Left renal pelvis (tissue), 4 donors: ENCODE results near the gene TANC1. TPM values are rescaled to one million over a fixed set of nuclear protein-coding genes. Genes with fewer than 3 reads are reported as not detected.
"Not testable (repeated sequence)": the region's sequence is repeated elsewhere in the genome, so short reads cannot be mapped to it uniquely, and the experiment has no call there.

ENCODE experiments used
- DNase-seq, 4 donors: peaks; one replicate each; pipeline ENCODE4 v3.0.0-alpha.2; 2013; ENCODE audit warnings: low read depth in 4 of 4, low spot score in 3 of 4
- polyA plus RNA-seq, 4 donors: library from polyadenylated mRNA; unstranded; fragments of 120-200 nt; gene quantifications; one replicate each; pipeline ENCODE4 v1.2.1, GENCODE V29; 2013; ENCODE audit not compliant: insufficient read length in 4 of 4

Gene TANC1
- polyA plus RNA-seq, 4 donors: 25.6 to 60.1 (median 53.5) TPM

GRCh38 chr2:159134979-159135378 is 166.5 kb downstream of the TANC1 start:
- DNase-seq: no peak

GRCh38 chr2:159136391-159136790 is 168.0 kb downstream of the TANC1 start:
- no peak for DNase-seq

DNA sequence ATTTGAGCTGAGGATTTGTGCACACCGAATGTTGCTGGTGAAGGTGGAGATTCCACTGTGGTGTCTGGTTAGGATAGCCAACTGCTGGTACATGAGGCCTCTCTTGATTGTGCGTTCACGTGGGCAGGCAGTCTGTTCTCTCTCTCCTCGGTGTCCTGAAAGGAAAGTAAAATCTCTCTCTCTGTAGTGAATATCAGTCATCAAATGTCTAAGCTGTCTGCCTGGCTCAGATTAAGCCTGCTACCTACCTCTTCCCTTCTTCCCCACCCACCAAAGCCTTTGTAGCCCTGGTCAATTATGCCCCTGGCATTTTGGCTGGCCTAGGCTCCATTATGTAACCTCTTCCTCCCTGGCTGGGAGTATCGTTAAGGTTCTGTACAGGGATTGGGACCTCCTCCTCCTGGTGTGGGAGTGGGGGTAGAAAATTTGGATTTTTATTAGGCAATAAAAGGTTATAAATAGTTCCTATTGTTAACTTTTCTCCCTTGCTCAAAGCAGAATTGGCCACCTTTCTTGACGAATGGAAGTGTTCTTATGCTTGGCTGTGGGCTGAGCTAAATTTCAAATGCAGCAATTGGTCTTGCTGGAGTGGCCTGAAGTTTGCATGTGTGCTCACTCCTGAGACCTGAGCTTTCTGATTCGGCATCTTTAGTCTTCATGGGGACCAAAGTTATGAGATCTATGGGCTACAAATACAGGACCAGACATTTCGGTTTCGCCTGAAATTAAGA is 169.2 kb downstream of the TANC1 start:
- DNase-seq: no peak

GRCh38 chr2:159138642-159139182 is 170.3 kb downstream of the TANC1 start:
- DNase-seq: no peak

GRCh38 chr2:159139216-159139933 is 170.9 kb downstream of the TANC1 start:
- DNase-seq: no peak

DNA sequence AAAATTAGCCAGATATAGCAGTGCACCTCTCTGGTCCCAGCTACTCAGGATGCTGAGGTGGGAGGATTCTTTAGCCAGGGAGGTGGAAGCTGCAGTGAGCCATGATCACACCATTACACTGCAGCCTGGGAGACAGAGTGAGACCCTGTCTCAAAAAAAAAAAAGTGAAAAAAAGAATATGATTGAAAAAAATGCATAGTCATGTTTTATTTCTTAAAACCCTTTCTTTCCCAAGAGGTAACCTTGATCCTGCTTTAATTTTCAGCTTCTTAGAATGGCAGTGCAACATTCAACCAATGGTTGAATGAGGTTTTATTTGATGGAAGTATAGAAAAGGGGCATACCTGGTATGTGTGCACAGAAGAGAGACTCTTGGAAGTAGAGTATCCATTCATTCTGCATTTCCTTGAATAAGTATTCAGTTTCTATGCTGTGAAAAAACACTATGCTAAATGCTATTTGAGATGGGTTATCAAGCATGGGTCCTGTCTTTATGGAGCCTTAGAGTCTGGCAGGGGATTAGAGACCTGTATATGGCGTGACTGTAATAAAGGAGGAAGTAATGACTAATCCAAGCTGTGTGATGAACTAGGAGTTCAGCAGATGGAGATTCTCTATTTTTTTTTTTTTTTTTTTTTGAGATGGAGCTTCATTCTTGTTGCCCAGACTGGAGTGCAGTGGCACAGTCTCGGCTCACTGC is 171.8 kb downstream of the TANC1 start:
- DNase-seq: no peak

DNA sequence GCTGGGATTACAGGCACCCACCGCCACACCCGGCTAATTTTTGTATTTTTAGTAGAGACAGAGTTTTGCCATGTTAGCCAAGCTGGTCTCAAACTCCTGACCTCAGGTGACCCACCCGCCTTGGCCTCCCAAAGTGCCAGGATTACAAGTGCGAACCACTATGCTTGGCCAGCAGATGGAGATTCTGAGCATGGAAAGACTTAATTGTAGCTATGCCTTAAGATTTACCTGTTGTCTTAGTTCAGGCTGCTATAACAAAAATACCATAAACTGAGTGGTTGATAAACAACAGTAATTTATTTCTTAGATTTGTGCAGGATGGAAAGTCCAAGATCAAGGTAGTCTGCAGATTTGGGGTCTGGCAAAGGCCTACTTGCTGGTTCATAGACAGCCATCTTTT is 172.4 kb downstream of the TANC1 start:
- DNase-seq: not testable (repeated sequence)

DNA sequence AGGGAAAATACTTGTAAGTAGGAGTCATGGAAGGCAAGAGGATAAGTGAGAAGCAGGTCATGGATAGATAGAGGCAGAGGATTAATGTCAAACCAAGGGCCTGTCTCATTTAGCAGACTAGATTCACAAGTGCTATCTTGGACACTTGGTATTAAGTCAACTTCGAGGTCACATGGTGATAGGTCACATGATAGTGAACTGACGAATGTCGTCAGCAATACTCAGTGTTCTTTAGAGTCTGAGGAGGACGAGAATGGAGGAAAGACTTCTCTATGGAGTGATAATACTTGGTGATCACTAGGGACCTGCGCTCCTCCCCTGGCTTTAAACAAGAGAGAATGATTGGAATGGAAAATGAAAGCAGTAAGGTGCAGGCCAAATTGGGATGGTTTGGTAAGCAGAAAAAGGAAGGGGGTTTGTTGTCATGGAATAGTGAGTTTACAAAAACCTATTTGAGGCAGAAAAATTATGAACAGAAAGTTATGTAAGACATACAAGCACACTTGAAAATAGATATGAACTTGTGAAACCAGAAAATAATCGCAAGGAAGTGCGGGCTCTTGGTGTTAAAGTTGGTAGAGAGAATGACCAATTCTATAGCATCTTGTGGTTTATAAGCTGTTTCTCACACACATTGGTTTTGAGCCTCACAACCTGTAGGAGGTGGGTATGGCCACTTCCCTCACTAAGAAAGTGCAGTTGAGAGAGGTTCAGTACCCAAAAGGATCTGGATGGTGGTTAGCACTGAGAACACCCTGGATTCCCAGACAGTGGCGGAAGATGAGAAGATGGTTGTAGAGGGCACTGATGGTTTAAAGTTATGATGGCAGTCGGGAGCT is 176.6 kb downstream of the TANC1 start:
- no peak for DNase-seq

DNA sequence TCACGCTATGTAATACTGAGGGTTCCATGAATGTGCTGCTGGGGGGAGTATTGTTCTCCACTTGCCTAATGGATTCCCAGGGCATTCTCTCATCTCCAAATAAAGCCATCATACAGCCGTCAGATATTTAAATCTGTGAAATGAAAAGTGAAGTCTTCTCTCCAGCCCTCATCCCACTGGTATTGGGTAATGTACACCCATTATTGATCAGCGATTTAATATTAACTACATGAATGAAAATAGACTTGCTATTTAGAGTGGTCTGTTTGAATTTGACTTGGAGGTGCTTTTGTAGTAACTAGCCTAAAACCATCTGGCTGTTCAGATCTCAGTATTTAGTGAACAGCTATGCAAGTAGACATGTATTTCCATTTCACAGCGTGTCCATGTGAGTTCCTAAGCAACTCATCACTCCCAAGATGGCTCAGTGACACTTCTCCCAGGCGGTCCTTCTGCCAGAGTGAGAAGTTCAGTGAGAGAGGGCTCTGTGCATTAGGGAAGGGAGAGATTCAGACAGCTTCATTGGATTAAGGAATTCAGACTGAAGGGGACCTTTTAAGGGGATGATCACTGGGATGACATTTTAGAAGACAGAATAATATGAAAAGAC is 177.4 kb downstream of the TANC1 start:
- no peak for DNase-seq

- DNase-seq: no peak
These were observed 178.7 kb downstream of the TANC1 start for GRCh38 chr2:159146996-159147666.

- DNase-seq: no peak
These were observed 179.2 kb downstream of the TANC1 start for GRCh38 chr2:159147690-159148089.

DNA sequence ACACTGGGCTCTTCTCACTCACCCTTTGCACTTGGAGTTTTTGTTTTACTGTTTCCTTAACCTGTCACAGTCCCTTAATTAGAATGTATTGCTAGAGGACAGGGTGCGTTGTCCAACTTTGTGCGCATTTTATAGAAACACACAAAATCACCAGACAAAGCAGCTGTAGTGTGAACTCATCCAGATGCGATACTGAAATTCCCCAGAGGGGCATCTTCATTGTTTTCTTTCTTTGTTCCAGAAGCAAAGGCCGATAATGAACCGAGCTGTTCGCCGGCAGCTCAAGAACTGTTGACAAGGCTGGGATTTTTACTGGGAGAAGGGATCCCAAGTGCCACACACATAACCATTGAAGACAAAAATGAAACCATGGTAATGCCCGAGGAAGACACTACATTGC is 180.5 kb downstream of the TANC1 start:
- no peak for DNase-seq

DNA sequence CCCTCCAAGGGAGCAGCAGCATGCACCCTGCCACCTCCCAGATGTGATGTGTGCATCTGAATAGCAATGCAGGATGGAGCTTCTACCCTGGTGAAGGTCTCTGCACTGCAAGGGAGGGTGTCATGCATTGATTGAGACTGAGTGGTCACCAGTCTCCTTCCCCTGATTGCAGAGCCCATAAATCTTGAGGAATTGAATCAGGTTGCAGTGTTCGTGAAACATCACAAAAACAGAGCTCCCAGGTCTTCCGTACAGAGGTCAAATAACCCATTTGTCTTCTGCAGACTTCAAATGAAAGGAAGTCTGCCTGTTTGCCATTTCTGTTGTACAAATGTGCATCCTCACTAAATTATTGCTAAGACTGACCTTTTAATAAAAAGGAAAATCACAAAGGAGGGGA is 181.3 kb downstream of the TANC1 start:
- no peak for DNase-seq

- no peak for DNase-seq
These were observed 181.9 kb downstream of the TANC1 start for GRCh38 chr2:159150280-159150746.

- no peak for DNase-seq
These were observed 183.0 kb downstream of the TANC1 start for GRCh38 chr2:159151198-159152127.

DNA sequence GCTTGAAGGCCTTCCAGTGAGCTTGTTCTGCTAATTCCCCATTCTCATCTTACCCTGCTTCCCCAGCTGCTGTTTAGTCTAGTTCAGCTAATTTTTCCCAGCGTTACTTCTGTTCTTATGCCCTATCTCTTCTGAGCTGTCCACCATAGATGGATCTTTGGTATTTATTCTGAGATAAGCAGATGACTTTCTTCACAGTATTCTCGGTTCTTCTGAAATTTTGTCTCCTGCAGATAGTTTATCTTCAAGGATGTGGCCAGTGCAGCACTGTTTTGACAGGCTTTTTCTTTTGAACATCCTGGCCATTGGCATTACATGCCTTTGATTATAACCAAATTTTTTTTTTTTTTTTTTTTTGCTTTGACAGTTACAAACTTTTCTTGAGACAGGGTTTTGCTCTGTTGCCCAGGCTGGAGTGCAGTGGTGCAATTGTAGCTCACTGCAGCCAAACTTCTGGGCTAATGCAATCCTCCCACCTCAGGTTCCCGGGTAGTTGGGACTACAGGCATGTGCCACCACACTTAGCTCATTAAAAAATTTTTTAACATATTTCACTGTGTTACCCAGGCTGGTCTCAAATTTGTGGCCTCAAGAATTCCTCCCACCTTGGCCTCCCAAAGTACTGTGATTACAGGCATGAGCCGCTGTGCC is 183.8 kb downstream of the TANC1 start:
- no peak for DNase-seq

DNA sequence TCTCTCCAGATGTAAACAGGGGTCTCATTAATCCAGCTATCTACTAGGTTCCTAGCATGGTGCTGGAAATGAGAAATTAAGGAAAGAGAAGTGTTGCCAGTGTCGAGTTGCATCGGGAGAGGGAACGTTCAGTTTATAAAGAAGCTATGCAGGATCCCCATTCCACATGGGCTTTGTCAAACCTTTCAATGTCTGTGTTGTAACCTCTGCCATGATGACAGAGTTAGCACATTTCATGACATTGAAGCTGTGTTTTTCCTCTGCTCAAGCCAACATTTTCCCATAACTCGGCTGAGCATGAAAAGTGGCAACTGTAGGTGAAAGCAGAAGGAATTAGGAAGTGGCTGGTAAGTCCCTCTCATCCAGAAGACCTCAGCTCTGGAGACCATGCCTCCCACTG is 184.6 kb downstream of the TANC1 start:
- no peak for DNase-seq

DNA sequence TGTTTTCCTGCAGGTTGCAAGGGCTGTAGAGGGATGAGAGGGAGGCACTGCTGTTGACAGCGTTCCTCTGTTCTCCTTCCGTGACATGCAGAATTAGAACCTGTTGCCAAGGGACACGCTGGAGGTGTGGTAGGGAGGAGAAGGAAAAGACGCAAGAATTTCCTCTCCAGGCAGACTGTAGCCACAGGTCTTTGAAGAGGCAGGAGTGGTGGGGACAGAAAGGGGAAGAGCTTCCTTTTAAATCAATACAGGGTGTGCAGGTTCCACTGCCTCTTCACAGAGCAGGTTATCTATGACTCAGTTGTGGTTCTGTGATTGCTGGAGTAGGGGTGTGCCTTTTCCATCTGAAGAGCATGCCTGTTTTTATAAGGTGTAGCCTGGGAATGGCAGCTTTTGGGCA is 185.0 kb downstream of the TANC1 start:
- DNase-seq: no peak
